ENCODE data around the gene LARGE1. TPM values are rescaled to one million over a fixed set of nuclear protein-coding genes. Genes with fewer than 3 reads are reported as not detected.

LARGE1 gene
- total and polyA plus RNA-seq, 7 donors: 14.9 to 91.6 (median 46.1) TPM

GRCh38 chr22:33913188-33913587 is 7.1 kb downstream of the LARGE1 start:
- no peaks in the 10 kb centered on the region for H3K27me3 ChIP-seq (ENCODE audit: insufficient read depth in 3 of 3, low read length in 2 of 3)
- TF ChIP-seq, protein P1, sequence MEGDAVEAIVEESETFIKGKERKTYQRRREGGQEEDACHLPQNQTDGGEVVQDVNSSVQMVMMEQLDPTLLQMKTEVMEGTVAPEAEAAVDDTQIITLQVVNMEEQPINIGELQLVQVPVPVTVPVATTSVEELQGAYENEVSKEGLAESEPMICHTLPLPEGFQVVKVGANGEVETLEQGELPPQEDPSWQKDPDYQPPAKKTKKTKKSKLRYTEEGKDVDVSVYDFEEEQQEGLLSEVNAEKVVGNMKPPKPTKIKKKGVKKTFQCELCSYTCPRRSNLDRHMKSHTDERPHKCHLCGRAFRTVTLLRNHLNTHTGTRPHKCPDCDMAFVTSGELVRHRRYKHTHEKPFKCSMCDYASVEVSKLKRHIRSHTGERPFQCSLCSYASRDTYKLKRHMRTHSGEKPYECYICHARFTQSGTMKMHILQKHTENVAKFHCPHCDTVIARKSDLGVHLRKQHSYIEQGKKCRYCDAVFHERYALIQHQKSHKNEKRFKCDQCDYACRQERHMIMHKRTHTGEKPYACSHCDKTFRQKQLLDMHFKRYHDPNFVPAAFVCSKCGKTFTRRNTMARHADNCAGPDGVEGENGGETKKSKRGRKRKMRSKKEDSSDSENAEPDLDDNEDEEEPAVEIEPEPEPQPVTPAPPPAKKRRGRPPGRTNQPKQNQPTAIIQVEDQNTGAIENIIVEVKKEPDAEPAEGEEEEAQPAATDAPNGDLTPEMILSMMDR (IDR thresholded peaks at IDR 0.05): no peak
- H3K9me3 ChIP-seq: no peaks in the 10 kb centered on the region
- H3K27ac ChIP-seq: no peak overlapping the region
- no peak for ATAC-seq
- peaks cover 36% of the 10 kb centered on the region for H3K4me1 ChIP-seq
- WGBS, 3 donors: 96 to 98% (median 96%) methylated on average over 4 of the region's 4 CpGs
- no peaks in the 10 kb centered on the region for H3K36me3 ChIP-seq (ENCODE audit: insufficient read depth in 1 of 2, low read depth in 1 of 2)
- intact Hi-C loops (cut with DNase I): no loop called here
- no peak overlapping the region for H3K4me3 ChIP-seq
- DNase-seq: no peak

DNA sequence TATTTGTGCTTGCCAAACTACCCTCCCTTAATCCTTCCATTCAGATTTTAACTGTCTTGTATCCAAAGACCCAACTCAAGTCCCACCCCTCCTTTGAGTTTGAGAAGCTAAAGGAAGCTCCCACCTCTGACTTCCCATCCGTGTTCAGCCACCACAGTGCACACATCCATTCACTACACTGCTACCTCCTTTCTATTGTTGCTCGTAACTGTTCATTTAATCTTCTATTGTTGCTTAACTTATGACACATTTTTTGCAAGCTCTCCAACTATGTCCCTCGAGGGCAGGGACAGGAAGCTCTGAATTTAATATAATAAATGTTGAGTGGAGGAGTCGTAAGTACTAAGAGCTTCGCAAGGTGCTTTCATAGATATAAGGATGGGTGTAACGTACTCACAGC is 10.4 kb downstream of the LARGE1 start:
- TF ChIP-seq, protein P1 (IDR thresholded peaks at IDR 0.05): no peak
- Histone ChIP-seq H3K4me1 (peaks cover 30% of the 10 kb centered on the region), H3K27ac (peak overlapping the region; percentile 72), H3K9me3 (no peaks in the 10 kb centered on the region), H3K36me3 (ENCODE audit: insufficient read depth in 1 of 2, low read depth in 1 of 2) (no peaks in the 10 kb centered on the region), H3K27me3 (ENCODE audit: insufficient read depth in 3 of 3, low read length in 2 of 3) (no peaks in the 10 kb centered on the region), H3K4me3 (no peak overlapping the region)
- DNase-seq (no peak), ATAC-seq (peak in 3 of 4 donors; percentile 41 to 49 (median 47))
- 59 to 61% (median 59%) methylated on average over 6 of the region's 6 CpGs for WGBS, 3 donors
- intact Hi-C loops (cut with DNase I): no loop called here

GRCh38 chr22:33909075-33909458 is 11.2 kb downstream of the LARGE1 start:
- ATAC-seq: peak; percentile 75 to 91 (median 86)
- H3K9me3 ChIP-seq: no peaks in the 10 kb centered on the region
- TF ChIP-seq, protein P1 (IDR thresholded peaks at IDR 0.05): no peak
- intact Hi-C loops (cut with DNase I): no loop called here
- no peak overlapping the region for H3K4me3 ChIP-seq
- H3K27me3 ChIP-seq (ENCODE audit: insufficient read depth in 3 of 3, low read length in 2 of 3): no peaks in the 10 kb centered on the region
- 20 to 40% (median 30%) methylated on average over 6 of the region's 6 CpGs for WGBS, 3 donors
- H3K4me1 ChIP-seq: peaks cover 30% of the 10 kb centered on the region
- H3K36me3 ChIP-seq (ENCODE audit: insufficient read depth in 1 of 2, low read depth in 1 of 2): no peaks in the 10 kb centered on the region
- peak in 1 of 2 donors; percentile 57 for DNase-seq
- peak overlapping the region; percentile 72 for H3K27ac ChIP-seq

GRCh38 chr22:33908171-33909074 is 11.9 kb downstream of the LARGE1 start:
- intact Hi-C loops (cut with DNase I): no loop called here
- Histone ChIP-seq H3K4me3 (no peak overlapping the region), H3K27me3 (ENCODE audit: insufficient read depth in 3 of 3, low read length in 2 of 3) (no peaks in the 10 kb centered on the region), H3K27ac (peak overlapping the region; percentile 72), H3K9me3 (no peaks in the 10 kb centered on the region), H3K36me3 (ENCODE audit: insufficient read depth in 1 of 2, low read depth in 1 of 2) (no peaks in the 10 kb centered on the region), H3K4me1 (peaks cover 30% of the 10 kb centered on the region)
- DNase-seq (no peak), ATAC-seq (peak in 3 of 4 donors; percentile 24 to 51 (median 47))
- TF ChIP-seq, protein P1 (IDR thresholded peaks at IDR 0.05): no peak
- WGBS, 3 donors: 64 to 80% (median 66%) methylated on average over 10 of the region's 10 CpGs
